CD4-positive, alpha-beta T cell treated with Interleukin-17A for 4 hours (primary cell): ENCODE data around the gene TCP1.
A peak's percentile ranks its signal among the peaks of the same experiment; 100 is the strongest.
"Not testable (repeated sequence)": the region's sequence is repeated elsewhere in the genome, so short reads cannot be mapped to it uniquely, and the experiment has no call there.

ENCODE experiments used
- DNase-seq: peaks from one replicate; pipeline ENCODE4 v3.0.0-alpha.2; 2020; ENCODE audit warnings: mixed read lengths

TCP1 gene

DNA sequence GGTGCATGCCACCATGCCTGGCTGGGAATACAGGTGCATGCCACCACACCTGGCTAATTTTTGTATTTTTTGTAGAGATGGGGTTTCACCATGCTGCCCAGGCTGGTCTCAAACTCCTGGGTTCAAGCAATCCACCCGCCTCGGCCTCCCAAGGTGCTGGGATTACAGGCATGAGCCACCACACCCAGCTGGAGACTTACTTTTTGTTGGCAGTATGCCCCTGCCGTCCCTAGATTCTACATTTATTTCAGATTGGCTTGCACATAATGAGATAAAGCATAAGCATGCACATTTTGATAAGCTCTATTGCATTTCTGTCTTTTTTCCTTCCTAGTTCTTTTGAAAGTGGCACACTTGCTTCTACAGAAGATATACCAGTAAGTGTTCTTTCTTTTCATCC, 27.4 kb upstream of the TCP1 start:
- DNase-seq = not testable (repeated sequence)

DNA sequence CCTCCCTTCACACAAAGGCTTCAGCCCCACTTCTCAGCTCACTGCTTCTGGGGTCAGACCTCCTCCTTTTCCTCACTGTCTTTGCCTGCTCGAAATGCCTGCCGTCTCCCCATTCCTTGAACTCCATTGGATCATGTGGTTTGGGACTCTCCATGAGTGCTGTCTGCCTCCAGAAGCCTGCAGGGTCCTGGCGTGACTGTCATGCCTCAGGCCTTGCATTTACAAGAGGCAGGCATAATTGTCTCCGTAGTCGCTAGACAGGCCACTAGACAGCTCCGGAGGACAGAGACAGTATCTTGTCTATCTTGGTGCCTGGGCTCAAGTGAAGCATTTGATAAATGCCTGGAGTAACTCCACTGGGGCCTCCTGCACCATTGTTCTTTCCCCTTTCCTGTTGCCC, 26.0 kb upstream of the TCP1 start:
- DNase-seq = no peak

DNA sequence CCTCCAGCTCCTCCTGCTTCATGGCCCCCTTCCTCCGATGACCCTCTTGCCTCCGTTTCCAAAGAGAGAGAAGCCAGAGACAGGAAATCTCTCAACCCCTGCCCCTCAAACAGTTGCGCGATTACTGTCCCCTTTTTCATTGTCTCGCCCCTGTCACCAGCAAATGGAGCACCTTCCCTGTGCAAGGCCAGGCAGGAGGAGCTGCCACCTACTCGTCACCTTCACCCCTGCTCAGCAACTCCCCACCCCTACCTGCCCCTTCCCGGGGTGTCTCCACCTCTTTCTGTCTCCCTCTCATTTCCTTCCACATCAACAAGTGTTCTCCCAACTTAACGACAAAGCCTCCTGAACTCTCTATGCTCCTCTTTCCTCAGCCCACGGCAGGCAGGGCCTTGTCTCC, 24.4 kb upstream of the TCP1 start:
- DNase-seq = no peak

DNA sequence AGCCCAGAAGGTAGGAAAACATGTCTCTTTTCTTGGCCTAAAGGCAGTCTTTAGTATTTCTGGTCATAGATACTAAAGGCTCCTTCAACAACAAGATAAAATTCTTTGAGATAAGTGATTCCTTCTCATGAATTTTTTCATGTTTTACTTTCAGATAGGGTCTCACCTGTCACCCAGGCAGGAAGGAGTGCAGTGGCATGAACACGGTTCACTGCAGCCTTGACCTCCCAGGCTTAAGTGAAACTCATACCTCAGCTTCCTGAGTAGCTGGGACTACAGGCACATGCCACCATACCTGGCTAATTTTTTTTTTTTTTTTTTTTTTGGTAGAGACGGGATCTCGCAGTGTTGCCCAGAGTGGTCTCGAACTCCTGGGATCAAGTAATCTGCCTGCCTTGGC, 19.7 kb upstream of the TCP1 start:
- no peak for DNase-seq

DNA sequence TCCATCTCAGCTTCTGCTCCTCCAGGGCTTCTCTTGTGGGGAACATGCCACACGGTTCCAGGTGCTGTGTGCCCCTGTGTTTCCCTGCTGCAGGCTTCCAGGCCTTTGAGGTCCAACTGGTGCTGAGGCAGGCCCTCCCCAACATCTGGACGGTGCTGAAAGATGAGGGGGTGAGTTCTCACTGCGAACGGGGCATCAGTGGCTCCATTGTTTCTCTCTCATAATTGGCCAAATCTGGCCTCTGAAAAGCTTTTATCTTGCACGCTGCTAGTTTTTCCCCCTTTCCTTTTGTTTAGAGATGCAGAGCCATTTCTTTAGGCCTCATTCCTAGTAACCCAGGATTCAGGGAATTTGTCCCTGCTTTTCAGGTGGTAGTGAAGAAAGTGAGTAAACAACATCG, 19.2 kb upstream of the TCP1 start:
- DNase-seq = no peak

DNA sequence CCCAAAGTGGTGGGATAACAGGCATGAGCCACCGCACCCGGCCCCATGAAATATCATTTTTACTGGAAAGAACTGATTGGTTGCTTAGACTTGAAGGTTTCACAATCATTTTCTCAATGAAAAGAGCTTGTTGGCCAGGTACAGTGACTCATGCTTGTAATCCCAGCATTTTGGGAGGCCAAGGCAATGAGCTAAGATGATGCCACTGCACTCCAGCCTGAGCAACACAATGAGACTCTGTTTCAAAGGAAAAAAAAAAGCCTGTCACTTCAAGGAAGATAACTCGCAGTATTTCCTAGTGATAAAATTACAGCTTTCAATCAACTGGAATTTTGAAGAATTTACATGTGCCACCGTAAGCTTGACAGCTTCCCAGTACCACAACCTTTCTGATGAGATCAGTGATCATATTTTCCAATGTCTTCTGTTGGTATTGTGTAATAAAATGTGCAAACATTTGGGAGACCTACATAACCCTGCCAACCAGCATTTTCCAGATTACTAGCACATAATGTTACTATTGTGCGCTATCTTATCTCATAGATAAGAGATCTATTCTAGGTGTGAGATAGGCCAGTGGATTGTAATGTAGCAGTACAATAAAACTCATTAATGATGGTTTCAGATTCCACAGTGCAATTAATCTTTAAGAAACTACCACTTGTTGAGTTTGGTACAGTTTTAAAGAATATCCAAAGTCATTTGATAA, 17.9 kb upstream of the TCP1 start:
- no peak for DNase-seq

DNA sequence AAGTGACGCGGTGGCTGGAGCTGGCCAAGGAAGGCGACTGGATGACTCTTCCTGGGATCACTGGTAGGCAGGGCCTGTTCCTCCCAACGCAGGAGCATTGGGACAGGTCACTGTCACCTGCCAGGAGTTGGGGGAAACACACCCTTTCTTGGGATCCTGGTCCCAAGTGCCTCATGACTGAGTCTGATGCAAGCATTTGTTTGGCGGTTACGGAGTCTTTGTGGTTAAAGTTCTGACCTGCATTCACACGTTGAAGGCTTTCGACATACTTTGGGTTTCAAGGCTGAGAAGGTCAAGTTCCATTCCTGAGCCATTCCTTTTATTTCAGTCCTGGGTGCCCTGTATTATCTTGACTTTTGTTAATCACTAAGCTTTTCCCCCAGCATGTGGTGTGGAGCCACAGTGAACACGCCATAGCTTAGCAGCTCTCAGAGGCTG, 16.6 kb upstream of the TCP1 start:
- no peak for DNase-seq

DNA sequence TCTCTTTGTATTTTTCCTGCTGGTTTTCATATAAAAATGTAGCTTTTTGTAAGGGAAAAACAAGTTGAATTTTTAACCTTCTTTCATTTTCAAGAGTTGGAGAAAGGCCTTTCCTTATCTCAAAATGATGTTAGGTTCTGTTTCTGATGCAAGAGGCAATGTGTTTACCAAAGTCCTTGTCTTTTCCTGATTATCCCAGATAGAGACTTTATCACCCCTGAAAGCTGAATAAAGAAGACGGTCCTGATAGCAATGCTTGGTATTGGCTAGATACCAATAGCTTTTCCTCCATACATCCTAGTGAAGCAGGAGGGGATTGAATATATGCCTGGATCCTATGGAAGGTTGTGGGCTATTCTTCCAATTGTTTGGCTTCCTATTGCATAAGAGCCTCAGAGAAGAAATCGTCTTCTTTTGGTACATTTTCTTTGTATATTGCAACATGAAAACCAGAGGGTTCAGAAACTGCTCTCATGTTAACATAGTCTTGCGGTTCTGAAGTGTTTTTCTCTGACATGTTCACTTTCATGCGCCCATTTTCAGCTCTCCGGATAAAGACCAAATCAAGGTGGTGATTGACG, 16.1 kb upstream of the TCP1 start:
- DNase-seq = no peak

DNA sequence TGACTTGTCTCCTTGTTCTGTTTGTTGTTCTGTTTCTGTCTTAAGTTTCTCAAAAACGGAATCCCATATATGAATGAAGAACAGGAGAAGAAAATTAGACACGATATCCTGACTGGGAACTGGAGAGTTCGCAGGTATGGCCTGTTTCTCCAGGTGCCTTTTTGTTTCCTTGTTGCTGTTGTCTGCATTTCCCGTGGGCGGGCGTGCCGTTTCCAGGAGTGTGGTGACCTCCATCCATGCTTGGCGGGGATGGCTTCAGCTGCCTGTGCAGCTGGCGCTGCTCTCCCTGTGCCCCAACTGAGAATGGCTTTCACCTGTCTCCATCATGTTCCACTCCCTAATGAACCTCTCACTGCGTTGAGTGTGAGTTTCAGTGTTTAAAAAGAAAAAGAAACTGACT, 15.1 kb upstream of the TCP1 start:
- no peak for DNase-seq

DNA sequence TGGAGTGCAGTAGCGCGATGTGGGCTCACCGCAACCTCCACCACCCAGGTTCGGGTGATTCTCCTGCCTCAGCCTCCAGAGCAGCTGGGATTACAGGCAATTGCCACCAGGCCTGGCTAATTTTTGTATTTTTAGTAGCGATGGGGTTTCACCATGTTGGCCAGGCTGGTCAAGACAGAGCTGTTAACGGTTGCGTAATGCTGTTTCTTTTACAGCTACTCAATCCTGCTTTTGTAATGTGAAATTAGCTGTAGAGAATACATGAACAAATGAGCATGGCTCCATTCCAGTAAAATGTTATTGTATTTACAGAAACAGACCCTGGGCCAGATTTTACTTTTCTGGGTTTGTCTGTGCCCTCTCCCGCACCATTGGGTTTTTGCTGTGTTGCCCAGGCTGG, 12.5 kb upstream of the TCP1 start:
- DNase-seq = no peak

DNA sequence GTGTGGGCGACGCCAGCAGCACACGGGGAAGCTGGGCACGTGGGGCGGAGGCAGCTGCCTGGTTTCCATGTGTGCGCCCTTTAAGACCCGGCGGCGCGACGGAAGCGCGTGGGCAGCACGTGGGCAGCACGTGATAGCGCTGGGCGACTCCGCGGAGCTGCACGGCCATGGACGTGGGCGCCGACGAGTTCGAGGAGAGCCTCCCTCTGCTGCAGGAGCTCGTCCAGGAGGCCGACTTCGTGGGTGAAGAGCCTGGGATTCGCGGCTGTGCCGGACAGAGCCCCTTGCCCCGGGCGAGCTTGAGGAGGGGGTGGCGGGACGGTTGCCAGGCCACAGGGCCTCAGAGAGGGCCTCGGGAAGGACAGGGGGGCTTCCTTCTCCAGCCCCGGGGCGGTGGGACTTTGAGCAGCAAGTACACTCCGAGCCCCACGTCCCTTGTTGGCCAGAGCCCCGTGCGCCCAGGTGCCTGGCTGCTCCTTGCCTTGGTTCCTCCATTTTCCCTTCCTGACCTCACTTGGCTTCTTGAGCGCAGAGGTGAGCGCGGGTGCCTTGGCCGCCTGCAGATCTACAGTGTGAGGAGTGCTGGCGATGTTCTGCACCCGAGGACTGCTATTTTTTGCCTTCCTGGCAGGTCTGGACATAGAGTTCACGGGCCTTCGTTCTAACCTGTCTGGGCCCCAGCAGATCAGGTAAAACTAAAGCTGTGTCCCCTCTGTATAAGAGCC, 10.9 kb upstream of the TCP1 start, which contains the start of gene PNLDC1:
Gene PNLDC1, plus strand, starts transcription at position 136 of the 725 bp plus-strand sequence. Its CDS starts 32 bp downstream, at position 168.
- DNase-seq = no peak

DNA sequence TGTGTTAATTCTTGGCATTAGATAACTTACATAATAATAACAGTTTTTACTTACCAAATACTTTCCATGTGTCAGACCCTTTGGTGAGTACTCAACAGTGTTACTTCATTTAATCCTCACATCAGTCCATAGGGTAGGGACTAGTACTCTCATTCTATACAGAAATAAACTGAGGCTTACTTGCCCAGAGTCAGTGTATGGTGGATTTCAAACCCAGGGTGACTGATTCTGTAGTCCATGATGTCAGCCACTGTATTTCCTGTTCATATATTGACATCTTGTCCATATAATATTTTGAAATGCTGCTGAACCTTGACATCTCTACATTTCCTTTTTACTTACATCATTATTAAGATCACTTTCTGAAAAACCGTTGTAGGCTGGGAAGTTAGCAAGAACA, 8.2 kb upstream of the TCP1 start:
- DNase-seq = no peak

DNA sequence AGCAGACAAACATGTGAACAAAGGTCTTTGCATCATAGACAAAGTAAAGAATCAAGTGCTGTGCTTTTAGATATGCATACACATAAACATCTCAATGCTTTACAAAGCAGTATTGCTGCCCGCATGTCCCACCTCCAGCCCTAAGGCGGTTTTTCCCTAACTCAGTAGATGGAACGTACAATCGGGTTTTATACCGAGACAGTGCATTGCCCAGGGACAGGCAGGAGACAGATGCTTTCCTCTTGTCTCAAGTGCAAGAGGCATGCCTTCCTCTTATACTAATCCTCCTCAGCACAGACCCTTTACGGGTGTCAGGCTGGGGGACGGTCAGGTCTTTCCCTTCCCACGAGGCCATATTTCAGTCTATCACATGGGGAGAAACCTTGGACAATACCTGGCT, 5.6 kb upstream of the TCP1 start:
- DNase-seq = not testable (repeated sequence)

DNA sequence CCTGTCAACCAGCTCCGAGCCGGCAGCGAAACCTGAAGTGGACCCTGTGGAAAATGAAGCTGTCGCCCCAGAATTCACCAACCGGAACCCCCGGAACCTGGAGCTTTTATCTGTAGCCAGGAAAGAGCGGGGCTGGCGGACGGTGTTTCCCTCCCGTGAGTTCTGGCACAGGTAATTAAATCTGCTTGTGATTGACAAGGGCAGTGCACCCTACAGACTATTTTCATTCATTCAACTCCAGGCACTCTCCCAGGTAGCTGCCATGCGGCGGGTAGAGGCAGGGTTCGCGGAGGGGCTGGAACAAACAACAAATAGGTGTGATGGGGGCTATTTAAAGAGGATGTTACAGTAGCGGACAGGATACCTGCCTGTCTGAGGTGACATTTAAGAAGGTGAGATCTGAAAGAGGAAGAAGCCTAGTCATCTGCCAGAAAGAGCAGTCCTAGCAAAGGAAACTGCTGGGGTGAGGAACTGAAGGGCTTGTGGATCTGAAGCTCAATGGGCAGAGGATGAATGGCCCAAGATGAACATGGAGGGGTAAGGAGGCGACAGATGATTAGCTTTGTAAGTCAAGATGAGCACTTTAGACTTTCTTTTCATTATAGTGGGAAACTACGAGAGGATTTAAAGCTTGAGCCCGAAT, 1.7 kb upstream of the TCP1 start:
- no peak for DNase-seq

DNA sequence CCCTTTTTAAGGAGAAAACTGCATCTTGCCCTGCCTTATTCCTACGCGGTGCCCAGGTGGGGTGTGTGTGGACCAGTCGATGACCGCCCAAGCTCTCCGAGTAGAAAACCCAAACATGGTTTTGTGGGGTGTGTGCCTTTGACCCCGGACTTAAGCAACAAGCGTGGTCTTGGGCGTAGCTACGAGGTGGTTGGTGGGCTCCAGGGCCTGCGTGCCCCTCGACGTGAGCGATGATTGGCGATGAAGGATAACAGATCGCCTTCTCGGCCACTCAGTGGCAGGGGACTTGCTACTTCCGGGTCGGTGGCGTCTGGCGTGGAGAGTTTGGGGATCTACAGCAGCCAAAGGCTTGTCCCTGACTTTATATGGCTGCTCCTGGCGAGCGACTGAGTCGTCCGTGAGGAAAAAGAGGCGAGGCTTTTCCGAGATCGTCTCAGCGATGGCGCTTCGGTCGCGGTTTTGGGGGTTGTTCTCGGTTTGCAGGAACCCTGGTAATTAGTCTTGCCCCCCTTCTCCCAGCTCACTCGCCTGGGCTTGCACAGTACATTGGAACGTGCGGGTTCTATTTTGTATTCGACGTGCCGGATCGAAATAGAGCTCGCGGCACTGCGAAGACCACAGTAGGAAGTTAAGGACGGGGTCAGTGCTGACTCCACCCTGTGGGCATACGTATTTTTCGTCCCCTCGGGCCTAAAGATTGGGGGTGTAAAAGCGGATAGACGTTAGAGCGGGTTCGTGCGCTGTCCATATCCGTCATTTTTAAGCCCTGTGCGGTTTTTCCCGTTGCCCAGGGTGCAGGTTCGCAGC, 950 bp upstream of the TCP1 start, which contains the start of gene MRPL18:
Gene MRPL18, plus strand, starts transcription at position 319 of the 807 bp plus-strand sequence. Its CDS starts 121 bp downstream, at position 440.
- DNase-seq = peak; percentile 90

DNA sequence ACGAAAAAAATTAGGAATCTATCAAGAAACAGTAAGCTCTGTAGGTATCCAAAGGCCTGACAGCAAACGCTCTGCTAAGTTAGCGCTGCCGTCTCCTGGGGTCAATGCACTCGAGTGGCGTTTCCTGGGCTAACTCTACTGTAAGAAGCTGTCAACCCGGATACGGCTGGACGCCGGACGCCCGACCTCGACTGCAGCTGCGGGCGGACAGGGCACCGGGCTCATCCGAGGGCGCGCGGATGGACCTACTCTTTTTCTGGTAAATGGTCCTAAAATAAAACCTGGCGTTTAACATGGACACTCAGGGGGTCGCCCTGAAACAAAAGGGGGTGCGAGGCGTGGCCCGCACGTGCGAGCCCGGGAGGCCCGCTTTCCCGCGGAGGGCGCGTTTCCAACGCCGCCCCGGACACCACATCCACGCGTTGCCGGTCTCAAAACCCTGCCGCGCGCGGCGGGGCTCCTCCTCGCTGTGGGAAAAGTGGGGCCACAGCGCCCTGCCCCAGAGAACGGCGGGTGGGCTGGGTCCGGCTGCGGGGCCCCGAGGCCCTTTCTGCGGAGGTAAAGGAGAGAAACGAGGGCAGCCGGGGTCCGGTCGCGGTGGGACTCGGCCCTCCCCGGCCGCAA, 537 bp downstream of the TCP1 start:
- peak; percentile 30 for DNase-seq

DNA sequence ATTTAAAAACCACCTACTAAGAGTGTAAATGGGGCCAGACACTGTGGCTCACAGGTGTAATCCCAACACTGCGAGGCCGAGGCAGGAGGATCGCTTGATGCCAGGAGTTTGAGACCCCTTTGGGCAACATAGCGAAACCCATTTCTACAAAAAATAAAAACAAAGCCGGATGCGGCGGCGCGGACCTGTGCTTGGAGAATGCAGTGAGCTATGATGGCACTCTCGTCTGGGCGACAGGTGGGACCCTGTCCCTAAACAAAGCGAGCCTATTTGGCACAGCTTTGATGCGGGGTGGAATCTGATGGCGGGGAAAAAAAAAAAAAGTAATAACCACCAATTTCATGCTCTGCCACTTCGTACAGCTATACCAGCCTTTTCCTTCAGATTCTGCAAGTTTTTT, 1.1 kb downstream of the TCP1 start:
- peak; percentile 12 for DNase-seq

DNA sequence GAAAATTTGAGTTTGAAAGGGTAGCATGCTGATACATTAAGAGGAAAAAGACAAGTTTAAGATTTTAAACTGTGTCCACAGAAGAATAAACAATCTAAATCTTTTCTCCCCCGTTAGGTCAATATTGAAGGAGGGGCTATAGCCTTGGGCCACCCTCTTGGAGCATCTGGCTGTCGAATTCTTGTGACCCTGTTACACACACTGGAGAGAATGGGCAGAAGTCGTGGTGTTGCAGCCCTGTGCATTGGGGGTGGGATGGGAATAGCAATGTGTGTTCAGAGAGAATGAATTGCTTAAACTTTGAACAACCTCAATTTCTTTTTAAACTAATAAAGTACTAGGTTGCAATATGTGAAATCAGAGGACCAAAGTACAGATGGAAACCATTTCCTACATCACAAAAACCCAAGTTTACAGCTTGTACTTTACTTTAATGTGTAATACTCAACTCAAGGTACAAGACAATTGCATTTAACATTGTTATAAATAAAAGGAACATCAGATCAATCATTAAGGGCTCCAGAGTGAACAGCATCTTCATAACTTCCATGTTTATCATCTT, 10.8 kb downstream of the TCP1 start:
- no peak for DNase-seq

DNA sequence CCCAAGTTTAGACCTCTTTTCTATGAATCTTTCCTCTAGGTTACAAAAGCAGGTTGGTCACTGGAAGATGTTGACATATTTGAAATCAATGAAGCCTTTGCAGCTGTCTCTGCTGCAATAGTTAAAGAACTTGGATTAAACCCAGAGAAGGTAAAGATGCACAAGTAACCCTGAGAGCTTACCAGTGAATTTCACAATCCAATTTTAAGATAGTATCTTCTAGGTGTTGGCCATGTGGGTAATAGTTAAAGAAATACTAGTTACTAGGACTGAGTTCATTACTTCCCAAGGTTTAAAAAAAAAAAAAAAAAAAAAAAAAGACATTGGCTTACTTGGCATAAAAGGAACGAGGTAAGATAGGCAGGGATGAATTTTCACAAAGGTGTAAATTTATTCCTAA, 11.3 kb downstream of the TCP1 start:
- DNase-seq = no peak

DNA sequence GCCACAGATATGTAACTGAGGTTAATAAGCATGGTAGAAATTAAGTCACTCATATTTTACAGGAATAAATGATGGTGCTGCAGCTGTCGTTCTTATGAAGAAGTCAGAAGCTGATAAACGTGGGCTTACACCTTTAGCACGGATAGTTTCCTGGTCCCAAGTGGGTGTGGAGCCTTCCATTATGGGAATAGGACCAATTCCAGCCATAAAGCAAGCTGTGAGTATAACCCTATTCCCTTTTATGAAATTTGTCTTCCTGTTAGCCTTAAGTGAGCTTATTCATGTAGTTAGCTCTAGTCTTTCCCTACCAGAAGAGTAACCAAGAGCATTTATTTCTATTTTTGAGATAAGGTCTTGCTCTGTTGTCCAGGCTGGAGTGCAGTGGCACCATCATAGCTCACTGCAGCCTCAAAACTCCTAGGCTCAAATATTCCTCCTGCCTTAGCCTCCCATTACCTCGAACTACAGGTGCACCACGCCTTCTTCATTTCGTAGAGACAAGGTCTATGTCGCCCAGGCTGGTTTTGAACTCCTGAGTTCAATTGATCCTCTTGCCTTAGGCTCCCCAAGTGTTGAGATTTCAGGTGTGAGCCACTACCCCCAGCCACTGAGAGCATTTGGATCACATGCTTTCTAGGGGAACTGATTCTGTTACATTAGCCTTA, 12.0 kb downstream of the TCP1 start:
- DNase-seq = no peak

DNA sequence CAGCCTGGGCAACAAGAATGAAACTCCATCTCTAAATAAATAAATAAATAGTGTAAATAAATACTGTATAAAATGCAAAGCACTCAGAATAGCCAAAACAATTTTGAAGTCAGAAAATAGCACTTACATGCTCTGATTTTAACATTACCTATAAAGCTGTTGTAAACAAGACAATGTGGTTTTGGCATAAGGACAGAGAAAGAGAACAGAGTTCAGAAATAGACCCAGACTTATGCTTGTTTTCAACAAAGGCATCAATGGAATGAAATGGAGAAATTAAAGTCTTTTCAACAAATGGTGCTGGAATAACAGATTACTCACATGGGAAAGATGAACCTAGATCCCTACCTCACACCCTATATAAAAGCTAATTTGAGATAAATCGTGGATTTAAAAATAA, 17.2 kb downstream of the TCP1 start:
- DNase-seq = no peak
